Measurements from ENCODE around the gene RBMY1B.
"Not testable (repeated sequence)": the region's sequence is repeated elsewhere in the genome, so short reads cannot be mapped to it uniquely, and the experiment has no call there.

The RBMY1B gene

GRCh38 chrY:21511038-21511437 lies at the start of gene RBMY1B:
RBMY1B (plus strand) TSS chrY:21511338; CDS start chrY:21513351, 2,013 bp downstream.
- DNase-seq: not testable (repeated sequence)

GRCh38 chrY:21462915-21463314 lies 48.2 kb upstream of the RBMY1B start:
- not testable (repeated sequence) for DNase-seq

- no peak for DNase-seq
Measured at GRCh38 chrY:21482967-21483366, 28.2 kb upstream of the RBMY1B start.

- not testable (repeated sequence) for DNase-seq
Measured at GRCh38 chrY:21534579-21534978, 23.4 kb downstream of the RBMY1B start, which contains the start of gene RBMY1A1. RBMY1A1 (plus strand) TSS chrY:21534879; CDS start chrY:21536892, 2,013 bp downstream.

GRCh38 chrY:21559316-21559984 lies 48.3 kb downstream of the RBMY1B start:
- DNase-seq: not testable (repeated sequence)
